ENCODE data around the gene ARL6IP6. TPM values are rescaled to one million over a fixed set of nuclear protein-coding genes. Genes with fewer than 3 reads are reported as not detected.

The ARL6IP6 gene
- total and polyA plus RNA-seq, 2 of the 13 experiments (the other 11 are each of a cell fraction or from before 2014, with no cell fraction given): 45.0 to 65.9 TPM

DNA sequence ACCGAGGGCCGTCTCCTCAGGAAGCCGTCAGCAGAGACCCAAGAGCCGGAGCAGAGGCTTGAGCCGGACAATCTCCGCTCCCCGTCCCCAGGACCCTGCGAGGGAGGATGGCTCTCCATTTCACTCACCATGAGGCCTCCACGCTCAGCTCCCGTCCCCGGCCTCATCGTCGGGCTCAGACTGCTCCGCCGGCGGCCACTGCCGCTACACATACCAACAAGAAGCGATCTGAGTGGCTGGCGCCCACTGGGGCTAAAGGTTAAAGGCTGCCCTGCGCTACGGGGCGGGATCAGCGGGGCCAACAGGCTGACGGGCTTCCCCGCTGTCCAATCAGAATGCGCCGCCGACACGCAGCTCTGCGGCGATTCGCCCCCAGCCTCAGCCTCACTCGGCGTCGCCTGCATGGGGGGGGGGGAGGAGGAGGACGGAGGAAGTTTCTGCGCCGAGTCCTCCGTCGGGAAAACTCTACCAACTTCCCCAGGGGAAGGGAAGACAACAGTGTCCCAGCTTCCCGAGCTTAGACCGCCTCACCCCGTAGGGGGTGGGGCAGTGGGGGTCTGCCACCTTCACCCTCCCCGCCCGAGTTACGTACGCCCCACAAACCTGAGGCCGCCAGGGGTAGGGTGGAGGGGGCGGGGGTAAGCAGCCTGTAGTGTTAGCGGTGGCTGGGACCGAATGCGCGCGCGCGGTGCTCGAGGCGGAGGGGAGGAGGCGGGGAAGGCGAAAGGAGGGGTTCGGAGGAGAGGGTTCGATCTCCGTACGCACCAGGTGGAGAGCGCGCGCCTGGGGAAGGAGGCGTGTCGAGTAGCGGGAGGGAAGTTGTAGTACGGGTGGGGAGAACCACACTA is 968 bp upstream of the ARL6IP6 start, which contains the start of gene PRPF40A (continued):
- TF ChIP-seq, protein P1, sequence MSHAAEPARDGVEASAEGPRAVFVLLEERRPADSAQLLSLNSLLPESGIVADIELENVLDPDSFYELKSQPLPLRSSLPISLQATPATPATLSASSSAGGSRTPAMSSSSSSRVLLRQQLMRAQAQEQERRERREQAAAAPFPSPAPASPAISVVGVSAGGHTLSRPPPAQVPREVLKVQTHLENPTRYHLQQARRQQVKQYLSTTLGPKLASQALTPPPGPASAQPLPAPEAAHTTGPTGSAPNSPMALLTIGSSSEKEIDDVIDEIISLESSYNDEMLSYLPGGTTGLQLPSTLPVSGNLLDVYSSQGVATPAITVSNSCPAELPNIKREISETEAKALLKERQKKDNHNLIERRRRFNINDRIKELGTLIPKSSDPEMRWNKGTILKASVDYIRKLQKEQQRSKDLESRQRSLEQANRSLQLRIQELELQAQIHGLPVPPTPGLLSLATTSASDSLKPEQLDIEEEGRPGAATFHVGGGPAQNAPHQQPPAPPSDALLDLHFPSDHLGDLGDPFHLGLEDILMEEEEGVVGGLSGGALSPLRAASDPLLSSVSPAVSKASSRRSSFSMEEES (CRISPR knock-in tag; IDR thresholded peaks at IDR 0.05): peak; percentile 41; the same call in 1 of the 2 replicates
- TF ChIP-seq SMARCC2 (IDR thresholded peaks at IDR 0.05): no peak
- no peak; the same call in 1 of the 2 replicates for TF ChIP-seq ZNF468 (CRISPR knock-in tag; IDR thresholded peaks at IDR 0.05)
- no peak for TF ChIP-seq SETDB1 (CRISPR knock-in tag; IDR thresholded peaks at IDR 0.05; ENCODE audit: borderline replicate concordance)
- TF ChIP-seq, protein P2, sequence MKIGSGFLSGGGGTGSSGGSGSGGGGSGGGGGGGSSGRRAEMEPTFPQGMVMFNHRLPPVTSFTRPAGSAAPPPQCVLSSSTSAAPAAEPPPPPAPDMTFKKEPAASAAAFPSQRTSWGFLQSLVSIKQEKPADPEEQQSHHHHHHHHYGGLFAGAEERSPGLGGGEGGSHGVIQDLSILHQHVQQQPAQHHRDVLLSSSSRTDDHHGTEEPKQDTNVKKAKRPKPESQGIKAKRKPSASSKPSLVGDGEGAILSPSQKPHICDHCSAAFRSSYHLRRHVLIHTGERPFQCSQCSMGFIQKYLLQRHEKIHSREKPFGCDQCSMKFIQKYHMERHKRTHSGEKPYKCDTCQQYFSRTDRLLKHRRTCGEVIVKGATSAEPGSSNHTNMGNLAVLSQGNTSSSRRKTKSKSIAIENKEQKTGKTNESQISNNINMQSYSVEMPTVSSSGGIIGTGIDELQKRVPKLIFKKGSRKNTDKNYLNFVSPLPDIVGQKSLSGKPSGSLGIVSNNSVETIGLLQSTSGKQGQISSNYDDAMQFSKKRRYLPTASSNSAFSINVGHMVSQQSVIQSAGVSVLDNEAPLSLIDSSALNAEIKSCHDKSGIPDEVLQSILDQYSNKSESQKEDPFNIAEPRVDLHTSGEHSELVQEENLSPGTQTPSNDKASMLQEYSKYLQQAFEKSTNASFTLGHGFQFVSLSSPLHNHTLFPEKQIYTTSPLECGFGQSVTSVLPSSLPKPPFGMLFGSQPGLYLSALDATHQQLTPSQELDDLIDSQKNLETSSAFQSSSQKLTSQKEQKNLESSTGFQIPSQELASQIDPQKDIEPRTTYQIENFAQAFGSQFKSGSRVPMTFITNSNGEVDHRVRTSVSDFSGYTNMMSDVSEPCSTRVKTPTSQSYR (CRISPR knock-in tag; IDR thresholded peaks at IDR 0.05; ENCODE audit: borderline replicate concordance): peak; percentile 38; the same call in 1 of the 2 replicates
- TF ChIP-seq ARNT2 (CRISPR knock-in tag; IDR thresholded peaks at IDR 0.05; ENCODE audit: low read depth): 0 out of 2 replicates have a peak, but pooled peaks have one; percentile 35
- TF ChIP-seq, protein P3, sequence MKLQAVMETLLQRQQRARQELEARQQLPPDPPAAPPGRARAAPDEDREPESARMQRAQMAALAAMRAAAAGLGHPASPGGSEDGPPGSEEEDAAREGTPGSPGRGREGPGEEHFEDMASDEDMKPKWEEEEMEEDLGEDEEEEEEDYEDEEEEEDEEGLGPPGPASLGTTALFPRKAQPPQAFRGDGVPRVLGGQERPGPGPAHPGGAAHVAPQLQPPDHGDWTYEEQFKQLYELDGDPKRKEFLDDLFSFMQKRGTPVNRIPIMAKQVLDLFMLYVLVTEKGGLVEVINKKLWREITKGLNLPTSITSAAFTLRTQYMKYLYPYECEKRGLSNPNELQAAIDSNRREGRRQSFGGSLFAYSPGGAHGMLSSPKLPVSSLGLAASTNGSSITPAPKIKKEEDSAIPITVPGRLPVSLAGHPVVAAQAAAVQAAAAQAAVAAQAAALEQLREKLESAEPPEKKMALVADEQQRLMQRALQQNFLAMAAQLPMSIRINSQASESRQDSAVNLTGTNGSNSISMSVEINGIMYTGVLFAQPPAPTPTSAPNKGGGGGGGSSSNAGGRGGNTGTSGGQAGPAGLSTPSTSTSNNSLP (IDR thresholded peaks at IDR 0.05; ENCODE audit: low read depth, low read length): no peak
- TF ChIP-seq RBM22 (optimal IDR thresholded peaks at IDR 0.05; ENCODE audit: low read length): peak; percentile 55
- TF ChIP-seq ZSCAN9 (CRISPR knock-in tag; IDR thresholded peaks at IDR 0.05; ENCODE audit: borderline replicate concordance): peak; percentile 10
- no peak; the same call in 1 of the 2 replicates for TF ChIP-seq KDM6A (CRISPR knock-in tag; IDR thresholded peaks at IDR 0.05; ENCODE audit: low read depth)
- no peak; the same call in none of the 2 replicates for TF ChIP-seq ZNF780A (CRISPR knock-in tag; IDR thresholded peaks at IDR 0.05)
- TF ChIP-seq NFKB2 (CRISPR knock-in tag; IDR thresholded peaks at IDR 0.05; ENCODE audit: borderline replicate concordance): no peak; the same call in 1 of the 2 replicates
- TF ChIP-seq TP53 (CRISPR knock-in tag; conservative IDR thresholded peaks at IDR 0.05): no peak
- no peak; the same call in 1 of the 2 replicates for TF ChIP-seq ZNF543 (CRISPR knock-in tag; IDR thresholded peaks at IDR 0.05)
- TF ChIP-seq ZNF652 (CRISPR knock-in tag; IDR thresholded peaks at IDR 0.05; ENCODE audit: borderline replicate concordance, low read depth): no peak
- peak; percentile 76; the same call in 1 of the 2 replicates for TF ChIP-seq ZNF570 (CRISPR knock-in tag; IDR thresholded peaks at IDR 0.05; ENCODE audit: borderline replicate concordance)
- TF ChIP-seq SAP130 (CRISPR knock-in tag; IDR thresholded peaks at IDR 0.05; ENCODE audit: low read depth): peak; percentile 92
- peak; percentile 36 for TF ChIP-seq MZF1 (CRISPR knock-in tag; IDR thresholded peaks at IDR 0.05; ENCODE audit: borderline replicate concordance)
- TF ChIP-seq, protein P4, sequence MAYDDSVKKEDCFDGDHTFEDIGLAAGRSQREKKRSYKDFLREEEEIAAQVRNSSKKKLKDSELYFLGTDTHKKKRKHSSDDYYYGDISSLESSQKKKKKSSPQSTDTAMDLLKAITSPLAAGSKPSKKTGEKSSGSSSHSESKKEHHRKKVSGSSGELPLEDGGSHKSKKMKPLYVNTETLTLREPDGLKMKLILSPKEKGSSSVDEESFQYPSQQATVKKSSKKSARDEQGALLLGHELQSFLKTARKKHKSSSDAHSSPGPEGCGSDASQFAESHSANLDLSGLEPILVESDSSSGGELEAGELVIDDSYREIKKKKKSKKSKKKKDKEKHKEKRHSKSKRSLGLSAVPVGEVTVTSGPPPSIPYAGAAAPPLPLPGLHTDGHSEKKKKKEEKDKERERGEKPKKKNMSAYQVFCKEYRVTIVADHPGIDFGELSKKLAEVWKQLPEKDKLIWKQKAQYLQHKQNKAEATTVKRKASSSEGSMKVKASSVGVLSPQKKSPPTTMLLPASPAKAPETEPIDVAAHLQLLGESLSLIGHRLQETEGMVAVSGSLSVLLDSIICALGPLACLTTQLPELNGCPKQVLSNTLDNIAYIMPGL (CRISPR knock-in tag; IDR thresholded peaks at IDR 0.05; ENCODE audit: borderline replicate concordance in 1 of 2, low read depth in 1 of 2): peak; percentile 89 to 91
- 0 out of 2 replicates have a peak, but pooled peaks have one; percentile 17 for TF ChIP-seq NKX3-1 (CRISPR knock-in tag; IDR thresholded peaks at IDR 0.05)
- TF ChIP-seq RBFOX2 (IDR thresholded peaks at IDR 0.05; ENCODE audit: low read depth, low read length): peak; percentile 96
